ENCODE results near the gene PRKCI.

DNA sequence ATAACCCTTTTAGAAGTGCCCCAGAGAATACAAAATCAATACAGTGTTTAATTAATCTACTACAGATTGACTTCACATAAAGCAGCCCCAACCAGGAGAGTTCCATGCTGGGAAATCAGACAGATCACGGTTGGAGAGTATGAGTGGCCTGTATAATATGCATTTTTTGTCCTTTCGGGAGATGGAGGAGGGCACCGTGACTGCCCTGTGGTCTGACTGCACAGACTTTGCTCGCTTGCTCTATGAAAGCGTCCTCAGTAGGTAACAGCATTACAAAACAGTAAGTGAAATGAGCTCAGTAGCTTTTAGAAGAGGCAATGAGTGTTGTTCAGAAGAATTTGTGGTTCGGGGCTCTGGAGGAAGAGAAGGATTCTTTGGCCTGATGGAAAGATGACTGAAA, 101.1 kb downstream of the PRKCI start:
- TF ChIP-seq EP300 (conservative IDR thresholded peaks at IDR 0.05; ENCODE audit: poor library complexity, severe bottlenecking) (no peak), TAF1 (IDR thresholded peaks at IDR 0.05; ENCODE audit: low read depth) (no peak), EZH2 (IDR thresholded peaks at IDR 0.05; ENCODE audit: borderline replicate concordance, insufficient read depth, low read length, poor library complexity, severe bottlenecking) (no peak), MXI1 (conservative IDR thresholded peaks at IDR 0.05; ENCODE audit: poor library complexity, severe bottlenecking) (no peak)

Data from neural cell (in vitro differentiated cells).